Measurements from ENCODE around the gene DDX1. TPM values are rescaled to one million over a fixed set of nuclear protein-coding genes. Genes with fewer than 3 reads are reported as not detected.

The DDX1 gene
- total and polyA plus RNA-seq, 9 of the 15 experiments (the other 6 are each of a cell fraction or from before 2014, with no cell fraction given) = 116 to 277 (median 232) TPM

GRCh38 chr2:15620340-15620739 is 28.7 kb downstream of the DDX1 start:
- H2AFZ ChIP-seq (ENCODE audit: low read depth, low read length) = no peak overlapping the region
- WGBS (ENCODE audit: insufficient coverage, low coverage, missing lambda C conversion rate) = 100% methylated on average over 2 of the region's 2 CpGs
- TF ChIP-seq GTF2E2 (tag; IDR thresholded peaks at IDR 0.05) (no peak), CBX2 (IDR thresholded peaks at IDR 0.05; ENCODE audit: insufficient read depth, low read length, poor library complexity, severe bottlenecking) (no peak), SMAD2 (IDR thresholded peaks at IDR 0.05; ENCODE audit: low read depth, low read length) (no peak), RUNX1 (IDR thresholded peaks at IDR 0.05; ENCODE audit: low read depth) (no peak), ZNF165 (CRISPR knock-in tag; IDR thresholded peaks at IDR 0.05; ENCODE audit: borderline replicate concordance) (no peak), SMARCE1 (IDR thresholded peaks at IDR 0.05) (no peak), RERE (CRISPR knock-in tag; IDR thresholded peaks at IDR 0.05; ENCODE audit: borderline replicate concordance) (no peak), SNRNP70 (optimal IDR thresholded peaks at IDR 0.05; ENCODE audit: low read depth, low read length) (no peak), CREBBP (IDR thresholded peaks at IDR 0.05; ENCODE audit: low read depth, low read length) (no peak), NFE2L1 (tag; IDR thresholded peaks at IDR 0.05; ENCODE audit: borderline replicate concordance, low read depth) (no peak), PHF21A (IDR thresholded peaks at IDR 0.05; ENCODE audit: borderline replicate concordance, low read depth) (no peak), ZNF696 (CRISPR knock-in tag; conservative IDR thresholded peaks at IDR 0.05) (no peak), ZNF395 (CRISPR knock-in tag; IDR thresholded peaks at IDR 0.05) (no peak), ZC3H11A (IDR thresholded peaks at IDR 0.05; ENCODE audit: low read depth, low read length) (no peak), CBX5 (IDR thresholded peaks at IDR 0.05; ENCODE audit: borderline replicate concordance, low read depth) (no peak), C11orf30 (IDR thresholded peaks at IDR 0.05; ENCODE audit: low read depth) (no peak), STAT5B (CRISPR knock-in tag; IDR thresholded peaks at IDR 0.05) (no peak)
- TF ChIP-seq, protein P1, sequence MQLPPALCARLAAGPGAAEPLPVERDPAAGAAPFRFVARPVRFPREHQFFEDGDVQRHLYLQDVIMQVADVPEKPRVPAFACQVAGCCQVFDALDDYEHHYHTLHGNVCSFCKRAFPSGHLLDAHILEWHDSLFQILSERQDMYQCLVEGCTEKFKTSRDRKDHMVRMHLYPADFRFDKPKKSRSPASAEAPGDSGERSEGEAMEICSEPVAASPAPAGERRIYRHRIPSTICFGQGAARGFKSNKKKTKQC (CRISPR knock-in tag; IDR thresholded peaks at IDR 0.05) = no peak
- no peak for DNase-seq (ENCODE audit: extremely low read depth in 1 of 4, low spot score in 3 of 4)
- no peaks in the 10 kb centered on the region for H4K20me1 ChIP-seq (replicated peaks; ENCODE audit: control insufficient read depth, insufficient read depth, low read length)
- H3K36me3 ChIP-seq (ENCODE audit: control insufficient read depth, insufficient read depth, low read length) = peaks cover 96% of the 10 kb centered on the region
- H3K4me3 ChIP-seq = no peak overlapping the region
- no peaks in the 10 kb centered on the region for H3K79me2 ChIP-seq (ENCODE audit: control insufficient read depth, insufficient read depth, low read length)
- peaks cover under 1% of the 10 kb centered on the region for H3K9me1 ChIP-seq (ENCODE audit: control insufficient read depth, insufficient read depth, low read length)
- peaks cover 0 to 6% of the 10 kb centered on the region in 2 experiments; a peak in 1 of 5 replicates for H3K4me1 ChIP-seq (replicated peaks in 1 of 2; ENCODE audit: control insufficient read depth in 2 of 2, insufficient read depth in 2 of 2, low read length in 2 of 2)
- ChIA-PET CTCF (ENCODE audit: low intra/inter-chr PET ratio) (no interaction called here), POLR2A (no interaction called here)
- H3K9ac ChIP-seq (ENCODE audit: insufficient read depth in 1 of 2, low read depth in 2 of 2, low read length in 2 of 2) = no peak overlapping the region
- ATAC-seq = no peak
- no peaks in the 10 kb centered on the region for H3K27me3 ChIP-seq (ENCODE audit: control insufficient read depth in 2 of 2, insufficient read depth in 2 of 2, low read length in 2 of 2)
- intact Hi-C loops (cut with micrococcal nuclease) = no loop called here
- no peak for FAIRE-seq
- no peaks in the 10 kb centered on the region for H3K9me3 ChIP-seq (replicated peaks; ENCODE audit: control insufficient read depth, insufficient read depth, low read depth, low read length)
- no peak overlapping the region for H3K4me2 ChIP-seq (ENCODE audit: insufficient read depth, low read length)
- no peak overlapping the region for H3K27ac ChIP-seq (ENCODE audit: extremely low read depth, low read depth, low read length)
- BruUV-seq (replicated peaks) = no TSS peak
- in situ Hi-C loops (cut with MboI) = no loop called here

All from K562 (cell line).